ENCODE measurements around the gene KCNF1.

Gene KCNF1

GRCh38 chr2:10911291-10912075, at the start of gene KCNF1:
TSS of gene KCNF1 (plus strand) at chr2:10911934. CDS start at chr2:10912427, 493 bp downstream.
- Histone ChIP-seq H3K9ac (ENCODE audit: low read depth, low read length) (peak within 1 kb of the TSS; percentile 66), H3K9me3 (ENCODE audit: control insufficient read depth, insufficient read depth, low read length) (no peaks in the 10 kb centered on the region), H3K4me1 (ENCODE audit: insufficient read depth, low read length) (peaks cover 24% of the 10 kb centered on the region), H3K36me3 (ENCODE audit: insufficient read depth, low read length) (no peaks in the 10 kb centered on the region)

GRCh38 chr2:10862330-10862729, 49.4 kb upstream of the KCNF1 start:
- Histone ChIP-seq H3K4me1 (ENCODE audit: insufficient read depth, low read length) (no peaks in the 10 kb centered on the region; the same call in 1 of the 2 replicates), H3K9me3 (ENCODE audit: control insufficient read depth, insufficient read depth, low read length) (no peaks in the 10 kb centered on the region), H3K9ac (ENCODE audit: low read depth, low read length) (no peak overlapping the region), H3K36me3 (ENCODE audit: insufficient read depth, low read length) (no peaks in the 10 kb centered on the region)

GRCh38 chr2:10863047-10863446, 48.7 kb upstream of the KCNF1 start:
- Histone ChIP-seq H3K36me3 (ENCODE audit: insufficient read depth, low read length) (no peaks in the 10 kb centered on the region), H3K4me1 (ENCODE audit: insufficient read depth, low read length) (no peaks in the 10 kb centered on the region; the same call in 1 of the 2 replicates), H3K9ac (ENCODE audit: low read depth, low read length) (no peak overlapping the region), H3K9me3 (ENCODE audit: control insufficient read depth, insufficient read depth, low read length) (no peaks in the 10 kb centered on the region)

- no peaks in the 10 kb centered on the region for H3K36me3 ChIP-seq (ENCODE audit: insufficient read depth, low read length)
- no peak overlapping the region for H3K9ac ChIP-seq (ENCODE audit: low read depth, low read length)
These were observed 47.9 kb upstream of the KCNF1 start for GRCh38 chr2:10863837-10864236.

GRCh38 chr2:10864251-10864650, 47.5 kb upstream of the KCNF1 start:
- H3K9ac ChIP-seq (ENCODE audit: low read depth, low read length), result no peak overlapping the region
- no peaks in the 10 kb centered on the region for H3K9me3 ChIP-seq (ENCODE audit: control insufficient read depth, insufficient read depth, low read length)
- H3K36me3 ChIP-seq (ENCODE audit: insufficient read depth, low read length), result no peaks in the 10 kb centered on the region
- peaks cover 3% of the 10 kb centered on the region; the same call in 1 of the 2 replicates for H3K4me1 ChIP-seq (ENCODE audit: insufficient read depth, low read length)

More at GRCh38 chr2:10863837-10864236, 47.9 kb upstream of the KCNF1 start:
- Histone ChIP-seq H3K4me1 (ENCODE audit: insufficient read depth, low read length) (peaks cover 2% of the 10 kb centered on the region; the same call in 1 of the 2 replicates), H3K9me3 (ENCODE audit: control insufficient read depth, insufficient read depth, low read length) (no peaks in the 10 kb centered on the region)

- Histone ChIP-seq H3K9ac (ENCODE audit: low read depth, low read length) (no peak overlapping the region), H3K36me3 (ENCODE audit: insufficient read depth, low read length) (no peaks in the 10 kb centered on the region), H3K9me3 (ENCODE audit: control insufficient read depth, insufficient read depth, low read length) (no peaks in the 10 kb centered on the region), H3K4me1 (ENCODE audit: insufficient read depth, low read length) (peaks cover 3% of the 10 kb centered on the region; the same call in 1 of the 2 replicates)
These were observed 46.7 kb upstream of the KCNF1 start for GRCh38 chr2:10864861-10865636.

- peaks cover 3% of the 10 kb centered on the region; the same call in 1 of the 2 replicates for H3K4me1 ChIP-seq (ENCODE audit: insufficient read depth, low read length)
- H3K36me3 ChIP-seq (ENCODE audit: insufficient read depth, low read length), result no peaks in the 10 kb centered on the region
- no peak overlapping the region for H3K9ac ChIP-seq (ENCODE audit: low read depth, low read length)
These were observed 45.9 kb upstream of the KCNF1 start for GRCh38 chr2:10865841-10866240.

GRCh38 chr2:10867692-10868420, 43.9 kb upstream of the KCNF1 start:
- Histone ChIP-seq H3K9me3 (ENCODE audit: control insufficient read depth, insufficient read depth, low read length) (peaks cover 4% of the 10 kb centered on the region), H3K9ac (ENCODE audit: low read depth, low read length) (no peak overlapping the region), H3K36me3 (ENCODE audit: insufficient read depth, low read length) (no peaks in the 10 kb centered on the region), H3K4me1 (ENCODE audit: insufficient read depth, low read length) (peaks cover 3% of the 10 kb centered on the region; the same call in 1 of the 2 replicates)

More at GRCh38 chr2:10865841-10866240, 45.9 kb upstream of the KCNF1 start:
- no peaks in the 10 kb centered on the region for H3K9me3 ChIP-seq (ENCODE audit: control insufficient read depth, insufficient read depth, low read length)

GRCh38 chr2:10868465-10869314, 43.0 kb upstream of the KCNF1 start:
- Histone ChIP-seq H3K9ac (ENCODE audit: low read depth, low read length) (no peak overlapping the region), H3K9me3 (ENCODE audit: control insufficient read depth, insufficient read depth, low read length) (peaks cover 4% of the 10 kb centered on the region), H3K4me1 (ENCODE audit: insufficient read depth, low read length) (peaks cover 3% of the 10 kb centered on the region; the same call in 1 of the 2 replicates), H3K36me3 (ENCODE audit: insufficient read depth, low read length) (no peaks in the 10 kb centered on the region)

- no peak overlapping the region for H3K9ac ChIP-seq (ENCODE audit: low read depth, low read length)
- peaks cover 3% of the 10 kb centered on the region; the same call in 1 of the 2 replicates for H3K4me1 ChIP-seq (ENCODE audit: insufficient read depth, low read length)
- peaks cover 4% of the 10 kb centered on the region for H3K9me3 ChIP-seq (ENCODE audit: control insufficient read depth, insufficient read depth, low read length)
- H3K36me3 ChIP-seq (ENCODE audit: insufficient read depth, low read length), result no peaks in the 10 kb centered on the region
These were observed 39.8 kb upstream of the KCNF1 start for GRCh38 chr2:10871978-10872377.

GRCh38 chr2:10873171-10873570, 38.6 kb upstream of the KCNF1 start:
- Histone ChIP-seq H3K9ac (ENCODE audit: low read depth, low read length) (no peak overlapping the region), H3K4me1 (ENCODE audit: insufficient read depth, low read length) (peaks cover 3% of the 10 kb centered on the region; the same call in 1 of the 2 replicates), H3K9me3 (ENCODE audit: control insufficient read depth, insufficient read depth, low read length) (peaks cover 4% of the 10 kb centered on the region), H3K36me3 (ENCODE audit: insufficient read depth, low read length) (no peaks in the 10 kb centered on the region)

GRCh38 chr2:10873790-10874437, 37.8 kb upstream of the KCNF1 start:
- Histone ChIP-seq H3K9ac (ENCODE audit: low read depth, low read length) (no peak overlapping the region), H3K36me3 (ENCODE audit: insufficient read depth, low read length) (no peaks in the 10 kb centered on the region), H3K9me3 (ENCODE audit: control insufficient read depth, insufficient read depth, low read length) (peaks cover 4% of the 10 kb centered on the region), H3K4me1 (ENCODE audit: insufficient read depth, low read length) (no peaks in the 10 kb centered on the region; the same call in 1 of the 2 replicates)

- Histone ChIP-seq H3K4me1 (ENCODE audit: insufficient read depth, low read length) (no peaks in the 10 kb centered on the region; the same call in 1 of the 2 replicates), H3K36me3 (ENCODE audit: insufficient read depth, low read length) (no peaks in the 10 kb centered on the region), H3K9me3 (ENCODE audit: control insufficient read depth, insufficient read depth, low read length) (peaks cover 4% of the 10 kb centered on the region), H3K9ac (ENCODE audit: low read depth, low read length) (no peak overlapping the region)
These were observed 36.6 kb upstream of the KCNF1 start for GRCh38 chr2:10875126-10875525.
